RWPE1 (cell line): ENCODE results near the gene SERPINB4.

ENCODE experiments used
- CTCF ChIA-PET: fragments of 350-600 bp; sonication (Branson Sonifier 250); formaldehyde crosslinking; extraction: SDS; loops from one replicate; lab custom pipeline; 2021; lab: Yijun Ruan, JAX
- POLR2A ChIA-PET: fragments of 400-600 bp; formaldehyde crosslinking; extraction: SDS; loops from one replicate; lab custom pipeline; 2020; ENCODE audit warnings: antibody characterized with exemption; ENCODE audit not compliant: low non-redundant PET; lab: Yijun Ruan, JAX
- DNase-seq: peaks from one replicate; pipeline ENCODE4 v3.0.0; 2012; ENCODE audit warnings: low spot score
- H3K27ac ChIP-seq: fragments of 450-650 bp; 2 replicates; pipeline ENCODE4 v1.5.1; 2017
- TF ChIP-seq, protein P1 (sequence below): fragments of 450-650 bp; conservative IDR thresholded peaks from 2 replicates; pipeline ENCODE4 v1.5.1; 2017; ENCODE audit warnings: low read depth, mild to moderate bottlenecking

Gene SERPINB4

DNA sequence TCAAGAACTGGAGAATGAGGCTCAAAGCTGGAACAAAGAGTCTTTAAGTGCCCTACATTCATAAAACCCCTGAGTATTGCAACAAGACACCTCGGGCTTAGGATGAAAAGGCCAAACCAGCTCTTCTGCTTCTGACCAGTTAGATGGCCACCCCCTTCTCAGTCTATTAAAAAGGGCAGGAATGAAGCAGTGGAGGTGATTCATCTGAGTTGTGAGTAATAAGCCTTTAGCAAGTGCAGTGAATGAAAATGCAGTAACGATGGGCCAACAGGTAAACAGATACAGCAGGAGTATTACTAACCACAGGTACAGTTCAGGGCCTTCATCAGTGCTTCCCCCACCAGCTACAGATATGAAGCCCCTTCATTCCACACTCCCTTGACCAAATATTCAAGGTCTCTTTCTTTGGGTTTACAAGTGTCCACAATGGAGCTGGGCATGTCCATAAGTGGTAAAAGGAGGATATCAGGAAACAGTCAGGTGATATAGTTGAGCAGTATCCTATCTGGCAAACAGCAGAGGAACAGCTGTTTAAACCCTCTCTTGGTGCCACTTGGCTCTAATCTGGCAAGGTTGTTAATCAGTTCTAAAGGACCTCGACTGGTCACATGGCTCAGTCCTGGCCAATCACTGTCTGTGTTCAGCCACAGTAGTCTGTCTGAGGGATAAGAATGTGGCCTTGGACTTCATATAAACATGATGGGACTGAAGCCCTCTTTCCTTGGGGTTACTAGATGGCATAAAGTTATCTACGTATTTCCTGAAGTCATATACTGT, 39.1 kb downstream of the SERPINB4 start:
- TF ChIP-seq, protein P1, sequence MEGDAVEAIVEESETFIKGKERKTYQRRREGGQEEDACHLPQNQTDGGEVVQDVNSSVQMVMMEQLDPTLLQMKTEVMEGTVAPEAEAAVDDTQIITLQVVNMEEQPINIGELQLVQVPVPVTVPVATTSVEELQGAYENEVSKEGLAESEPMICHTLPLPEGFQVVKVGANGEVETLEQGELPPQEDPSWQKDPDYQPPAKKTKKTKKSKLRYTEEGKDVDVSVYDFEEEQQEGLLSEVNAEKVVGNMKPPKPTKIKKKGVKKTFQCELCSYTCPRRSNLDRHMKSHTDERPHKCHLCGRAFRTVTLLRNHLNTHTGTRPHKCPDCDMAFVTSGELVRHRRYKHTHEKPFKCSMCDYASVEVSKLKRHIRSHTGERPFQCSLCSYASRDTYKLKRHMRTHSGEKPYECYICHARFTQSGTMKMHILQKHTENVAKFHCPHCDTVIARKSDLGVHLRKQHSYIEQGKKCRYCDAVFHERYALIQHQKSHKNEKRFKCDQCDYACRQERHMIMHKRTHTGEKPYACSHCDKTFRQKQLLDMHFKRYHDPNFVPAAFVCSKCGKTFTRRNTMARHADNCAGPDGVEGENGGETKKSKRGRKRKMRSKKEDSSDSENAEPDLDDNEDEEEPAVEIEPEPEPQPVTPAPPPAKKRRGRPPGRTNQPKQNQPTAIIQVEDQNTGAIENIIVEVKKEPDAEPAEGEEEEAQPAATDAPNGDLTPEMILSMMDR, result no peak
- H3K27ac ChIP-seq, result no peak overlapping the region
- ChIA-PET CTCF (interaction anchor here (0.5 to 0.6 kb wide), 2 partner anchors 31 to 53 kb away, joined by 3 read pairs; no protein-coding TSS in a partner anchor), POLR2A (no interaction called here)
- DNase-seq, result peak; percentile 91

DNA sequence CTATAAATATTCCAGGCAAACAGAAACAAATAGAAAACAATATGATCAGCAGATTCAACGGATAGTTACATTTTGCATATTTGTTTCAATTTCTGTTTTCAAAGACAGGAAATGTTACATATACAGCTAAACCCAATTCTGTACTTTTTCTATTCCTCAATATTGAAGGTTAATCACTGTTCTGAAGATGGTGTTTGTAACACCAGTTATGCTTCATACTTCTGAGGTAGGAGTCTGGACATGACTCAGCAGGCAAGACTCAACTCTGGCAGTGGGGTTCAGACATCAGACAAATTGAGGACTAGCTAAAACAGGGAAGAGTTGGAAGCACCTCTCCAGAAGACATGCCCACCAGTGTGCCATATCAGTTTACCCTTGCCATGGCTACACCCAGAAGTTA, 40.3 kb downstream of the SERPINB4 start:
- TF ChIP-seq, protein P1, result no peak
- DNase-seq, result peak; percentile 59
- POLR2A ChIA-PET, result no interaction called here
- no peak overlapping the region for H3K27ac ChIP-seq
- CTCF ChIA-PET, result interaction anchor here (0.6 to 1.0 kb wide), 3 partner anchors 26 to 138 kb away, joined by 3 to 5 read pairs (median 3); no protein-coding TSS in a partner anchor

DNA sequence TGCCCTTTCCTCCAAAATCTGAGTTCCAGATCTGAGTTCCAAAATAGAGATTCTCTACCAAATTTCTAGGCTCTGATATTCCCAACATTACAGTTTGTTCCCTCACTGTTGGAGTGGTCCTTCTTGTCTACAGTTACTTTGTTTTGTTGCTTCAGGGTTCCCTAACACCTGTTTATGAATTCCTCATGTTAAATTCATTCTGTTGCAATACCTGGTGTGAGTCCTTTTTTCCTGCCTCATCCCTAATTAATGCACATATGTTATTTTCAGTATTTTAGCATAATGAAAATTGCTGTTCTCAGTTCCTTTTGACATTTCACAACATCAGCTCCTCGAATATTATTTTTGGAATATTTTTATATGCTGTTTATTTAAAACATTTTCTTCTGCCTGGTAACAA, 40.7 kb downstream of the SERPINB4 start:
- CTCF ChIA-PET, result interaction anchor here (0.6 to 1.0 kb wide), 3 partner anchors 25 to 138 kb away, joined by 3 to 5 read pairs (median 3); no protein-coding TSS in a partner anchor
- DNase-seq, result no peak

DNA sequence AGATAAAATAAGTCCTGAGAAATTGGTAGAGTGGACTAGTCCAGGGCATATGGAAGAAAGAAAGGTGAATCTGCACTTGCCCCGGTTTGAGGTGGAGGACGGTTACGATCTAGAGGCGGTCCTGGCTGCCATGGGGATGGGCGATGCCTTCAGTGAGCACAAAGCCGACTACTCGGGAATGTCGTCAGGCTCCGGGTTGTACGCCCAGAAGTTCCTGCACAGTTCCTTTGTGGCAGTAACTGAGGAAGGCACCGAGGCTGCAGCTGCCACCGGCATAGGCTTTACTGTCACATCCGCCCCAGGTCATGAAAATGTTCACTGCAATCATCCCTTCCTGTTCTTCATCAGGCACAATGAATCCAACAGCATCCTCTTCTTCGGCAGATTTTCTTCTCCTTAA, 47.1 kb downstream of the SERPINB4 start:
- CTCF ChIA-PET, result no interaction called here
- DNase-seq, result no peak
- POLR2A ChIA-PET, result no interaction called here
- TF ChIP-seq, protein P1, result no peak
- H3K27ac ChIP-seq, result no peak overlapping the region

More for the DNA sequence above, 40.7 kb downstream of the SERPINB4 start:
- no peak overlapping the region for H3K27ac ChIP-seq
- TF ChIP-seq, protein P1, result no peak
- POLR2A ChIA-PET, result no interaction called here

DNA sequence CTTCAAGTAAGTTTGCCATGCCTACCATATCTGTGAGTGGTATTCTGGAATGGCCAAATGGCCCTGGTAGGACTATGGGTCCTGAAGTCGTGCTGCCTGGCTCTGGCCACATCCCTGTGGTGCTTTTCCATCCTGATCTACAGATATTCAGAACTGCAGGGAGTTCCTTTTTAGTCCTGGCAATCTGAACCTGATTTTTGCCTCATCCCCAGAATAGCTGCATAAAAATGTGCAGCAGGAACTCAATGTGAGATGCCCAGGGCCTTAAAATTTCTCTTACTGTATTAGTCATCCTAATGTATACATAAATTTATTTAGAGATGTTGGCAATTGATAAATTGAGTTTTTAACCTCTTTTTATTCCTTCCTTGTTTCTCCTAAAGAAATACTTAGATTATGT, 51.6 kb downstream of the SERPINB4 start:
- TF ChIP-seq, protein P1, result no peak
- DNase-seq, result no peak
- ChIA-PET CTCF (no interaction called here), POLR2A (no interaction called here)
- H3K27ac ChIP-seq, result no peak overlapping the region

GRCh38 chr18:63591725-63592124, 52.3 kb downstream of the SERPINB4 start:
- CTCF ChIA-PET, result interaction anchor here (0.6 kb wide), 1 partner anchor 64 kb away, joined by 3 read pairs; no protein-coding TSS in a partner anchor
- H3K27ac ChIP-seq, result no peak overlapping the region
- TF ChIP-seq, protein P1, result no peak
- DNase-seq, result no peak
- POLR2A ChIA-PET, result no interaction called here
